GM12872 (cell line): ENCODE measurements around the gene MIA.
A peak's percentile ranks its signal among the peaks of the same experiment; 100 is the strongest.

Experiments used
- TF ChIP-seq, protein P1 (sequence below): IDR thresholded peaks from 3 replicates; pipeline ENCODE4 v1.5.1; 2011; ENCODE audit warnings: low read depth, mild to moderate bottlenecking, low read length, moderate library complexity; ENCODE audit not compliant: insufficient read depth

The MIA gene

DNA sequence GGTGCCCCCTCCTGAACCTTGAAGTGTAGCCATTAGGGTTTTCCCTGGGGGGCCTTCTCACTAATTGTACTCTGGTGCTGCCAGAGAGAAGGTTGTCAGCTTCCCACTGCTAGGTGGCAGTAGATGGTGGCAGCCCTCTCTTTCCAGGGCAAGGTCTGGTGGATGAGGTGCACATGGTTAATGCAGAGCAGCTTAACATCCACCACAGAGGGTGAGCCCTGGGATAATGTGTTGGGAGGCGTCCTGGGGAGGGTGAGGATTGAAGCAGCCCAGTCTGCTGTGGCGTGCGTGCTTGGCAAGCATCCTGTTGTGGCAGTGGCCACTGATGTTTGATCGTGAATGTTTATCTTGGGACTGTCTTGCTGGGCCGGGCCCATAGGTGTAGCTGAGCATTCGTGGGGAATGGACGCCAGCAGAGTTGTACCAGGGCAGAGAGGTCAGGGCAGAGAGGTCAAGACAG is 29.5 kb downstream of the MIA start:
- TF ChIP-seq, protein P1, sequence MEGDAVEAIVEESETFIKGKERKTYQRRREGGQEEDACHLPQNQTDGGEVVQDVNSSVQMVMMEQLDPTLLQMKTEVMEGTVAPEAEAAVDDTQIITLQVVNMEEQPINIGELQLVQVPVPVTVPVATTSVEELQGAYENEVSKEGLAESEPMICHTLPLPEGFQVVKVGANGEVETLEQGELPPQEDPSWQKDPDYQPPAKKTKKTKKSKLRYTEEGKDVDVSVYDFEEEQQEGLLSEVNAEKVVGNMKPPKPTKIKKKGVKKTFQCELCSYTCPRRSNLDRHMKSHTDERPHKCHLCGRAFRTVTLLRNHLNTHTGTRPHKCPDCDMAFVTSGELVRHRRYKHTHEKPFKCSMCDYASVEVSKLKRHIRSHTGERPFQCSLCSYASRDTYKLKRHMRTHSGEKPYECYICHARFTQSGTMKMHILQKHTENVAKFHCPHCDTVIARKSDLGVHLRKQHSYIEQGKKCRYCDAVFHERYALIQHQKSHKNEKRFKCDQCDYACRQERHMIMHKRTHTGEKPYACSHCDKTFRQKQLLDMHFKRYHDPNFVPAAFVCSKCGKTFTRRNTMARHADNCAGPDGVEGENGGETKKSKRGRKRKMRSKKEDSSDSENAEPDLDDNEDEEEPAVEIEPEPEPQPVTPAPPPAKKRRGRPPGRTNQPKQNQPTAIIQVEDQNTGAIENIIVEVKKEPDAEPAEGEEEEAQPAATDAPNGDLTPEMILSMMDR, result peak; percentile 17; the same call in 1 of the 3 replicates

DNA sequence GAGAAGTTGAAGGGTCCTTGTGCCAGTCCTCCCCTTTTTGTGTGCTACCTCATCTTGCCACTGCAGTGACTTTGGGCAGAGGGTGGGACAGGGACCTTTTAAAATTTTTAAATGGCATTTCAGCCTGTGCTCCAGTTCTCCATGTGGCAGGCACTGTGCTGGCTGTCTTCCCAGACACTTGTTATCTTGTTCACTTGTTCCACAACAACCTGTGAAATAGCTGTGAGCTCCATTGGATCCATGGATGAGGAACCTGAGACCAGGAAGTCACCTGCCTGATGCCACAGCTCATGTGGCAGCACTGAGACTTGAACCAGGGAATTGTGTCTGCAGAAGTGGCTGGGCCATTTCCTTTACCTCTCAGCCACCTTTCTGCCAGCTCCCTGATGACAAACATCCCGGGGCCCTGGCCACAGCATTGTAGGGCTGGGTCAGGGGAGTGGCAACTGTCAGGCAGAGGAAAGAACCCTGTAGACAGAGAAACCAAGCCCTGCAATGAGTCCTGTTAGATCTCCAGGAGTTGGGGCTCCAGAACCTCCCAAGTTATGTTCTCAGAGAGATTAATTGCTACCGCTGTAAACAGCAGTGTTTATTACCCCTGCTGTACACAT is 30.0 kb downstream of the MIA start:
- TF ChIP-seq, protein P1, result no peak

DNA sequence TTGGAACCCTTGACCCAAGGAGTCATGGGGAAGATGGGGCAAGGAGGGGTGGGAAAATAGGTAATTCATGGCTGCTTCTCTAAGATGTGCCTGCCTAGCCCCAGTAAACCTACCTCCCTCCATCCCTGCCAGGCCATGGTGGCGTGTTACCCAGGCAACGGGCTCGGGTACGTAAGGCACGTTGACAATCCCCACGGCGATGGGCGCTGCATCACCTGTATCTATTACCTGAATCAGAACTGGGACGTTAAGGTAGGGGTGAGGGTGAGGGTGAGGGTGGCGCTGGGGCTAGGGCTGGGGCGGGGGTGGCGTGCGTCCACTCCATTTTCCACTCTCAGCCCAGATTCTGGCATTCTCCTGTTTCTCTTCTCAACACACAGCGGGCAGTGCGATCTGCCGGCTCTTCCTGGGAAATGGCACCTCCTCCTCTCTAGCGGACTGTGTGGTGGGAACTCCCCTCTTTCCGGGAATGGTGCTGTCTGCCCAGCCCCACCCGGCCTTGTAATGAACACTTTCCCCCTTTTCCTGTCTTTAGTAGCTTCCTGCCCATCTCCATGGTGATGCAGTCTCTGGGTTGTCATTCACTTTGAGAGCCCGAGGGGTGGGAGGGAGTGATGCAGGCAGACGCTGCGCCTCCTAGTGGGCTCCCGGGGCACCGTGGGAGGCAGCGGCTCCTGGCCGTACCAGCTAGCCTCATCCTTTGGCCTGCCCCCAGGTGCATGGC is 31.3 kb downstream of the MIA start:
- TF ChIP-seq, protein P1, result peak; percentile 91

DNA sequence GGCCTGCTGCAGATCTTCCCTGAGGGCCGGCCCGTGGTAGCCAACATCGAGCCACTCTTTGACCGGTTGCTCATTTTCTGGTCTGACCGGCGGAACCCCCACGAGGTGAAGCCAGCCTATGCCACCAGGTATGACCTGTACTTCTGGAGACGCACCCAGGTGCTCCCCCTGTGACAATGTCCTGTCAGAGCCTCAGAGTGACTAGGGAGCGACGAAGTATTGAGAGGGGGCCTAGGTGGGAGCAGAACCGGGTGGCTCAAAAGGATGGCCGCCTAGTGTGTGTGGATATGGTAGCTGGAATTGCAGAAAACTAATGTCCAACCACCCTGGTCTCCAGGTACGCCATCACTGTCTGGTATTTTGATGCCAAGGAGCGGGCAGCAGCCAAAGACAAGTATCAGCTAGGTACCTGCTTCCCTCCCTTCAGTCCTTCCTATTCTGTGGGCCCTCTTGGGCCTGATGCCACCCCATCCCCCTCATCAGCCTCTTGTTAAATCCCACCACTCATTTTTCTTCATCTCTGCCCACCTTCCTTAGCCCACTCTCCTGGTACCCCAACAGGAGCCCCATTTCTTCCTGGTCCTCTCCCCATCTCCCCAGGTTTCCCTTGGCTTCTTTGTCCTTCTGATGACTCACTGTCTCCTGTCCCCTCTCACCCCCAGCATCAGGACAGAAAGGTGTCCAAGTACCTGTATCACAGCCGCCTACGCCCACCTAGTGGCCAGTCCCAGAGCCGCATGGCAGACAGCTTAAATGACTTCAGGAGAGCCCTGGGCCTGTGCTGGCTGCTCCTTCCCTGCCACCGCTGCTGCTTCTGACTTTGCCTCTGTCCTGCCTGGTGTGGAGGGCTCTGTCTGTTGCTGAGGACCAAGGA is 32.1 kb downstream of the MIA start:
- TF ChIP-seq, protein P1, result peak; percentile 43

DNA sequence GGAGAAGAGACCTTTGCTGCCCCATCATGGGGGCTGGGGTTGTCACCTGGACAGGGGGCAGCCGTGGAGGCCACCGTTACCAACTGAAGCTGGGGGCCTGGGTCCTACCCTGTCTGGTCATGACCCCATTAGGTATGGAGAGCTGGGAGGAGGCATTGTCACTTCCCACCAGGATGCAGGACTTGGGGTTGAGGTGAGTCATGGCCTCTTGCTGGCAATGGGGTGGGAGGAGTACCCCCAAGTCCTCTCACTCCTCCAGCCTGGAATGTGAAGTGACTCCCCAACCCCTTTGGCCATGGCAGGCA is 32.7 kb downstream of the MIA start:
- TF ChIP-seq, protein P1, result no peak

DNA sequence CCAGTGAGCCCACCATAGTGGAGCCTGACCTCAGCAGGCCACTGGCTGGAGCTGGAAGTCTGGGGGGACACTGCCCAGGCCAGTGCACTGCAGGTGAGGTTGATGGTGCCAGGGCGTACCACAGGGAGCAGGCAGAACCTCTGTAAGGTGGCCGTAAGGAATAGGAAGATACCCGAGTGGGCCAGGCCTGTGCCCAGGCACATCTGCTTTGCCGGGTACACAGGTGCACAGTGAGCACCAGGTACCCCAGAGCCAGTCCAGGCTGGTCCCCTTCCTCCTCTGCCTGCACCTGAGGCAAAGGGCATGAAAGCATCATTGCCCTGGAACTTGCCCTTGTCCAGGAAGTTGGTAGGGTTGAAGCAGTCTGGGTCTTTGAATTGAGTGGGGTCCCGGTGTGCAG is 33.2 kb downstream of the MIA start:
- TF ChIP-seq, protein P1, result no peak

DNA sequence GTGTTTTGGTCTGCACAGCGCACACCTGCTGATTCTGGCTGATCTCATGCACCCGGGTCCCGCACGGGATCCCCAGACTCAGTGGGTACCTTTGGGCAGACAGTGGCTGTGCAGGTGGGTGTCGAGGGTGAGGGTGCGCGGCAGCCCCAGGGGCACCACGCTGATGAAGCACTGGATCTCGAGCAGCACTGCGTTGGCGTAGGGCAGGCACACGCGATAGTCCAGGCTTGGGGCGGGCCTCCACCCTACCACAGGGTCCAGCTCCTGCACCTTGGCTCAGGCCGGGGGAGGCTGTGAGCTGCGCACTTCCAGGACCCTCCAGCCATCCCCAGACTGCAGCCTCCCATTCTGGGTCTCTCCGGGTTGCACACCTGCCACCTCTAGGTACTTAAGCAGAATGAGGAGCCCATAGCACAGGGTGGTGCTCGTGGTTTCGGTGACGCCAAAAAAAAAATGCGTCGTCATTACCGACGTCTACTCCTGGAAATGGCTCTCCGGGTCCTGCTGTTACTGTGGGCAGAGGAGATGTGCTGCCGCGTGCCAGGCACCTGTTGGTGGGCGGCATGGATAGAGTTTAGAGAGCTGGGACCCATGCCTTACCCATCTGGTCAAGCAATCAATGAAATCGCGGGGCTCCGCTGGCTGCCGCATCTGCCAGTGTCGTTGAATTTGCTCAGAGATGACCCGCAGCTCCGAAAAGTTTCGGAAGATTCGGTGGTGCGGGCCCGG is 34.2 kb downstream of the MIA start:
- TF ChIP-seq, protein P1, result no peak
